ENCODE measurements around the gene CEP85. TPM values are rescaled to one million over a fixed set of nuclear protein-coding genes. Genes with fewer than 3 reads are reported as not detected.

The CEP85 gene
- total RNA-seq, 1 donor from 2014 or later, result 10.0 TPM

GRCh38 chr1:26277719-26278118 is 43.7 kb downstream of the CEP85 start:
- no peak for DNase-seq (ENCODE audit: low spot score)

GRCh38 chr1:26278303-26278702 is 44.3 kb downstream of the CEP85 start:
- DNase-seq (ENCODE audit: low spot score), result no peak

GRCh38 chr1:26278724-26279455 is 44.9 kb downstream of the CEP85 start:
- no peak for DNase-seq (ENCODE audit: low spot score)

- peak; percentile 86 for DNase-seq (ENCODE audit: low spot score)
Measured at GRCh38 chr1:26279456-26280332, 45.7 kb downstream of the CEP85 start, which contains the start of gene SH3BGRL3. SH3BGRL3 (plus strand) TSS chr1:26280086; CDS start chr1:26280156, 70 bp downstream.

- DNase-seq (ENCODE audit: low spot score), result no peak
Measured at GRCh38 chr1:26280333-26281042, 46.5 kb downstream of the CEP85 start.

- DNase-seq (ENCODE audit: low spot score), result no peak
Measured at GRCh38 chr1:26281091-26281958, 47.3 kb downstream of the CEP85 start.

GRCh38 chr1:26281971-26282370 is 48.0 kb downstream of the CEP85 start:
- DNase-seq (ENCODE audit: low spot score), result no peak

- no peak for DNase-seq (ENCODE audit: low spot score)
Measured at GRCh38 chr1:26282401-26282918, 48.5 kb downstream of the CEP85 start.

GRCh38 chr1:26283279-26283853 is 49.4 kb downstream of the CEP85 start:
- DNase-seq (ENCODE audit: low spot score), result no peak

- no peak for DNase-seq (ENCODE audit: low spot score)
Measured at GRCh38 chr1:26283871-26284596, 50.0 kb downstream of the CEP85 start.

- peak; percentile 78 for DNase-seq (ENCODE audit: low spot score)
Measured at GRCh38 chr1:26284597-26285347, 50.8 kb downstream of the CEP85 start.

- DNase-seq (ENCODE audit: low spot score), result no peak
Measured at GRCh38 chr1:26285366-26286063, 51.5 kb downstream of the CEP85 start.

GRCh38 chr1:26286064-26286416 is 52.0 kb downstream of the CEP85 start:
- DNase-seq (ENCODE audit: low spot score), result no peak

GRCh38 chr1:26287033-26287711 is 53.2 kb downstream of the CEP85 start:
- DNase-seq (ENCODE audit: low spot score), result no peak

GRCh38 chr1:26287811-26288210 is 53.8 kb downstream of the CEP85 start:
- DNase-seq (ENCODE audit: low spot score), result no peak

- no peak for DNase-seq (ENCODE audit: low spot score)
Measured at GRCh38 chr1:26288311-26288941, 54.4 kb downstream of the CEP85 start.

Data from mucosa of gallbladder (tissue), 1 donor.